H1 (cell line): ENCODE measurements around the gene RASA4B. TPM values are rescaled to one million over a fixed set of nuclear protein-coding genes. Genes with fewer than 3 reads are reported as not detected.

Experiments
- CTCF ChIA-PET: fragments of 300-600 bp; sonication (Branson Sonifier 250); formaldehyde crosslinking; loops from one replicate; lab custom pipeline; 2021; ENCODE audit not compliant: partially characterized antibody; lab: Charles Lee
- POLR2A ChIA-PET: fragments of 300-600 bp; sonication (Branson Sonifier 250); formaldehyde crosslinking; loops from one replicate; lab custom pipeline; 2021; ENCODE audit warnings: inconsistent platforms; ENCODE audit not compliant: partially characterized antibody; lab: Charles Lee
- DNase-seq, 2 experiments: peaks; one replicate each; pipeline versions ENCODE4 v3.0.0 to v3.0.0-alpha.2; 2010 to 2022; ENCODE audit warnings: low spot score in 2 of 2, low read depth in 1 of 2, mixed read lengths in 1 of 2
- FAIRE-seq: peaks from 2 replicates; lab custom pipeline; 2011; peaks lifted over from hg19 to GRCh38; lab: Jason Lieb, UNC
- H2AFZ ChIP-seq: 2 replicates; pipeline ENCODE4 v1.8.1; 2012; ENCODE audit warnings: low read length, inconsistent platforms
- H2AK5ac ChIP-seq: 2 replicates; pipeline ENCODE4 v1.6.1; 2013; ENCODE audit warnings: low read depth, low read length
- H2BK120ac ChIP-seq: replicated peaks from 2 replicates; pipeline ENCODE3; 2013; ENCODE audit warnings: low read depth, low read length, inconsistent platforms
- H2BK12ac ChIP-seq: 2 replicates; pipeline ENCODE4 v1.6.1; 2013; ENCODE audit warnings: low read depth, low read length
- H2BK15ac ChIP-seq: 2 replicates; pipeline ENCODE4 v1.6.1; 2013; ENCODE audit warnings: low read length
- H2BK20ac ChIP-seq: 2 replicates; pipeline ENCODE4 v1.6.1; 2013; ENCODE audit warnings: low read length
- H2BK5ac ChIP-seq: 2 replicates; pipeline ENCODE4 v1.6.1; 2013; ENCODE audit warnings: low read depth, low read length
- H3K14ac ChIP-seq: 2 replicates; pipeline ENCODE4 v1.6.1; 2013; ENCODE audit warnings: inconsistent platforms; ENCODE audit not compliant: insufficient read length
- H3K18ac ChIP-seq: 2 replicates; pipeline ENCODE4 v1.6.1; 2013; ENCODE audit warnings: low read length; ENCODE audit errors: extremely low read depth
- H3K23ac ChIP-seq: 2 replicates; pipeline ENCODE4 v1.6.1; 2013; ENCODE audit warnings: inconsistent platforms; ENCODE audit not compliant: insufficient read length
- H3K23me2 ChIP-seq: 2 replicates; pipeline ENCODE4 v1.6.1; 2013; ENCODE audit warnings: low read depth, low read length
- H3K27ac ChIP-seq: 2 replicates; pipeline ENCODE4 v1.6.1; 2011; ENCODE audit warnings: low read depth, low read length, inconsistent platforms
- H3K27me3 ChIP-seq, 4 experiments: replicated peaks in 1 of 4; 1 replicate in 1 of 4; 2 replicates in 3 of 4; pipeline versions ENCODE4 v1.6.1 to v1.8.1; 2011 to 2013; ENCODE audit warnings: low read length in 3 of 4, mild to moderate bottlenecking in 3 of 4, inconsistent platforms in 2 of 4, mixed read lengths in 2 of 4, moderate library complexity in 1 of 4; ENCODE audit not compliant: control insufficient read depth in 3 of 4, insufficient read depth in 3 of 4; ENCODE audit errors: extremely low read depth in 1 of 4
- H3K36me3 ChIP-seq, 4 experiments: 2 replicates each; pipeline versions ENCODE4 v1.6.1 to v1.8.1; 2011 to 2013; ENCODE audit warnings: mild to moderate bottlenecking in 4 of 4, low read length in 3 of 4, moderate library complexity in 2 of 4, control low read depth in 1 of 4, inconsistent platforms in 1 of 4; ENCODE audit not compliant: insufficient read depth in 4 of 4, control insufficient read depth in 2 of 4
- H3K4ac ChIP-seq: replicated peaks from 2 replicates; pipeline ENCODE3; 2013; ENCODE audit warnings: low read length, low read depth, mixed read lengths, inconsistent platforms; ENCODE audit not compliant: insufficient read length
- H3K4me1 ChIP-seq, 4 experiments: replicated peaks in 1 of 4; 1 replicate in 1 of 4; 2 replicates in 3 of 4; pipeline versions ENCODE4 v1.6.1 to v1.8.1; 2011 to 2013; ENCODE audit warnings: low read length in 3 of 4, inconsistent platforms in 2 of 4, mixed read lengths in 1 of 4; ENCODE audit not compliant: insufficient read depth in 4 of 4, control insufficient read depth in 3 of 4
- H3K4me2 ChIP-seq, 2 experiments: 2 replicates each; pipeline versions ENCODE4 v1.6.1 to v1.8.1; 2011 to 2013; ENCODE audit warnings: low read depth in 2 of 2, low read length in 2 of 2, control low read depth in 1 of 2, inconsistent platforms in 1 of 2, mild to moderate bottlenecking in 1 of 2; ENCODE audit not compliant: insufficient read depth in 1 of 2
- H3K4me3 ChIP-seq, 4 experiments: fragments of 200-600, 300-600 bp in 1 of 4; sonication (generic), shearing (Covaris generic), sonication (Bioruptor Twin) in 1 of 4; 2 replicates each; pipeline versions ENCODE4 v1.5.1 to v1.8.1; 2011 to 2016; ENCODE audit warnings: low read length in 4 of 4, low read depth in 3 of 4, control low read depth in 2 of 4, inconsistent platforms in 2 of 4, mild to moderate bottlenecking in 2 of 4, mixed read lengths in 1 of 4, moderate library complexity in 1 of 4; ENCODE audit not compliant: insufficient read depth in 2 of 4; ENCODE audit errors: extremely low read depth in 1 of 4
- H3K56ac ChIP-seq: replicated peaks from 2 replicates; pipeline ENCODE3; 2013; ENCODE audit warnings: low read depth, mild to moderate bottlenecking, mixed read lengths, low read length, inconsistent platforms; ENCODE audit not compliant: insufficient read length
- H3K79me1 ChIP-seq: 2 replicates; pipeline ENCODE4 v1.6.1; 2013; ENCODE audit warnings: low read depth, low read length, control low read depth
- H3K79me2 ChIP-seq, 2 experiments: 2 replicates each; pipeline versions ENCODE4 v1.6.1 to v1.8.1; 2012 to 2013; ENCODE audit warnings: low read length in 2 of 2, mild to moderate bottlenecking in 2 of 2, inconsistent platforms in 1 of 2; ENCODE audit not compliant: insufficient read depth in 2 of 2, control insufficient read depth in 1 of 2
- H3K9ac ChIP-seq, 4 experiments: replicated peaks in 1 of 4; 1 replicate in 1 of 4; 2 replicates in 3 of 4; pipeline versions ENCODE4 v1.6.1 to v1.8.1; 2011 to 2013; ENCODE audit warnings: low read depth in 3 of 4, low read length in 3 of 4, control low read depth in 2 of 4, mild to moderate bottlenecking in 2 of 4, moderate library complexity in 2 of 4, inconsistent platforms in 1 of 4; ENCODE audit errors: extremely low read depth in 1 of 4
- H3K9me3 ChIP-seq, 2 experiments: 2 replicates each; pipeline versions ENCODE4 v1.6.1 to v1.8.1; 2012 to 2013; ENCODE audit warnings: mild to moderate bottlenecking in 2 of 2, moderate library complexity in 2 of 2, control low read depth in 1 of 2, inconsistent platforms in 1 of 2, low read depth in 1 of 2, low read length in 1 of 2, mixed read lengths in 1 of 2; ENCODE audit not compliant: insufficient read depth in 2 of 2
- H4K20me1 ChIP-seq, 2 experiments: replicated peaks in 1 of 2; 2 replicates each; pipeline versions ENCODE3 to v1.8.1; 2011 to 2013; ENCODE audit warnings: inconsistent platforms in 2 of 2, low read length in 2 of 2, mild to moderate bottlenecking in 1 of 2; ENCODE audit not compliant: insufficient read depth in 2 of 2, control insufficient read depth in 1 of 2
- H4K5ac ChIP-seq: 2 replicates; pipeline ENCODE4 v1.6.1; 2013; ENCODE audit warnings: low read length, low read depth, mixed read lengths, inconsistent platforms; ENCODE audit not compliant: insufficient read length
- H4K8ac ChIP-seq: 2 replicates; pipeline ENCODE4 v1.8.0; 2013; ENCODE audit warnings: mild to moderate bottlenecking, moderate library complexity, low read length, inconsistent platforms; ENCODE audit not compliant: insufficient read depth; ENCODE audit errors: extremely low read depth
- H4K91ac ChIP-seq: replicated peaks from 2 replicates; pipeline ENCODE3; 2013; ENCODE audit warnings: low read length, mixed read lengths, inconsistent platforms; ENCODE audit not compliant: insufficient read length
- CTCF ChIP-seq, 3 experiments: IDR thresholded peaks; 1 replicate in 2 of 3; 2 replicates in 1 of 3; pipeline versions ENCODE4 v1.5.1 to v1.6.1; 2011; ENCODE audit warnings: low read length in 3 of 3, mild to moderate bottlenecking in 3 of 3, inconsistent platforms in 2 of 3, low read depth in 1 of 3, moderate library complexity in 1 of 3; ENCODE audit not compliant: insufficient read depth in 1 of 3; ENCODE audit errors: control extremely low read depth in 1 of 3
- KDM4A ChIP-seq: IDR thresholded peaks from one replicate; pipeline ENCODE4 v1.7.1; 2012; ENCODE audit warnings: low read depth, mild to moderate bottlenecking, moderate library complexity, low read length, inconsistent platforms; ENCODE audit not compliant: severe bottlenecking
- YY1 ChIP-seq: IDR thresholded peaks from 2 replicates; pipeline ENCODE4 v1.6.1; 2011; ENCODE audit warnings: low read depth, mild to moderate bottlenecking, low read length
- WGBS, 2 experiments: shearing (Covaris generic) in 1 of 2; methylation state at CpG; one replicate each; pipeline versions ENCODE4 v1.1.6 to v1.1.7; 2013 to 2015; ENCODE audit warnings: low lambda C conversion rate in 2 of 2, mixed read lengths in 2 of 2, inconsistent platforms in 1 of 2, low coverage in 1 of 2, missing lambda C conversion rate in 1 of 2; ENCODE audit not compliant: insufficient replicate concordance in 2 of 2, insufficient coverage in 1 of 2, insufficient read length in 1 of 2; ENCODE audit errors: extremely low coverage in 1 of 2, missing lambda C conversion rate in 1 of 2; 5-methylcytosine and 5-hydroxymethylcytosine counted together
- polyA plus RNA-seq, 7 experiments: library from polyadenylated mRNA; depleted of rRNA in 3 of 7; stranded (reverse) in 5 of 7; unstranded in 2 of 7; fragments of >200 nt in 5 of 7; fragments of 200-250 nt in 2 of 7; gene quantifications; 1 replicate in 5 of 7; 2 replicates in 1 of 7; 4 replicates in 1 of 7; pipeline versions ENCODE4 v1.2.1 to v1.2.3, GENCODE V29; 2011 to 2013; ENCODE audit warnings: missing spikeins in 2 of 7, mixed read lengths in 2 of 7
- total RNA-seq: library from RNA; stranded (reverse); fragmentation: NEBNext Ultra II Directional; extraction: Animal tissue kit (Norgen Biotek cat#: 25700); gene quantifications from 2 replicates; pipeline ENCODE4 v1.2.1, GENCODE V29; 2021

Gene RASA4B
- total and polyA plus RNA-seq, 2 of the 8 experiments (the other 6 are each of a cell fraction or from before 2014, with no cell fraction given) = 3.4 to 6.7 TPM

GRCh38 chr7:102451371-102452054 is 66.1 kb downstream of the RASA4B start:
- H3K18ac ChIP-seq = peak overlapping the region; percentile 48; the same call in 1 of the 2 replicates
- H4K20me1 ChIP-seq = peaks cover 0 to under 1% of the 10 kb centered on the region in 2 experiments
- no peak overlapping the region for H4K5ac ChIP-seq
- no peaks in the 10 kb centered on the region; the same call in 1 of the 2 replicates for H3K23me2 ChIP-seq
- H2BK15ac ChIP-seq = no peak overlapping the region
- ChIA-PET CTCF (interaction anchor here (1.0 to 4.0 kb wide), 8 partner anchors 13 to 54 kb away, joined by 3 to 22 read pairs (median 5); no protein-coding TSS in a partner anchor), POLR2A (interaction anchor here (0.6 to 3.8 kb wide), 8 partner anchors 7 to 54 kb away, joined by 3 to 25 read pairs (median 5); no protein-coding TSS in a partner anchor)
- 0 out of 2 replicates have a peak overlapping the region, but pooled peaks have one; percentile 42 for H2AK5ac ChIP-seq
- no peak overlapping the region for H3K23ac ChIP-seq
- peaks cover 0 to 3% (median 0%) of the 10 kb centered on the region in 4 experiments; a peak in 2 of 7 replicates for H3K4me1 ChIP-seq
- H3K4me3 ChIP-seq = no peak overlapping the region
- H3K4me2 ChIP-seq = no peak overlapping the region
- FAIRE-seq (no peak), DNase-seq (peak in 1 of 2 experiments; percentile 66)
- no peak overlapping the region for H3K4ac ChIP-seq
- no peak for TF ChIP-seq CTCF (IDR thresholded peaks at IDR 0.05; ENCODE audit: control extremely low read depth in 1 of 3, insufficient read depth in 1 of 3, low read depth in 1 of 3, low read length in 3 of 3)
- no peak for TF ChIP-seq KDM4A
- TF ChIP-seq YY1 = peak; percentile 60; the same call in 1 of the 2 replicates
- H3K9me3 ChIP-seq = no peaks in the 10 kb centered on the region
- no peaks in the 10 kb centered on the region for H3K79me1 ChIP-seq
- H3K56ac ChIP-seq = no peak overlapping the region
- H3K9ac ChIP-seq = no peak overlapping the region
- H2AFZ ChIP-seq = no peak overlapping the region
- H3K27me3 ChIP-seq = no peaks in the 10 kb centered on the region; a peak in 1 of 7 replicates
- H2BK5ac ChIP-seq = peak overlapping the region; percentile 75; the same call in 1 of the 2 replicates
- no peak overlapping the region for H3K14ac ChIP-seq
- no peak overlapping the region for H2BK120ac ChIP-seq
- peaks cover under 1 to 14% (median 5%) of the 10 kb centered on the region in 4 experiments; a peak in 5 of 8 replicates for H3K36me3 ChIP-seq
- 0 out of 2 replicates have a peak overlapping the region, but pooled peaks have one; percentile 48 for H2BK20ac ChIP-seq
- H3K27ac ChIP-seq = no peak overlapping the region
- H3K79me2 ChIP-seq = no peaks in the 10 kb centered on the region
- H2BK12ac ChIP-seq = peak overlapping the region; percentile 80; the same call in 1 of the 2 replicates
- WGBS, 2 experiments = 73% methylated on average over 23 of the region's 23 CpGs; no CpG with 5 or more reads in 1 of the 2 experiments
- H4K91ac ChIP-seq = peak overlapping the region; percentile 89
- peak overlapping the region; percentile 64 for H4K8ac ChIP-seq
